ENCODE results near the gene SEC16A. TPM values are rescaled to one million over a fixed set of nuclear protein-coding genes. Genes with fewer than 3 reads are reported as not detected.

SEC16A gene
- total and polyA plus RNA-seq, 2 experiments from 2014 or later, result 42.0 to 42.7 TPM

GRCh38 chr9:136433849-136434579 lies 48.8 kb downstream of the SEC16A start:
- no peak overlapping the region for H3K4me3 ChIP-seq
- H3K27me3 ChIP-seq, result no peaks in the 10 kb centered on the region
- H3K4me2 ChIP-seq, result no peak overlapping the region
- peaks cover 42% of the 10 kb centered on the region for H3K79me2 ChIP-seq
- no peaks in the 10 kb centered on the region for H3K9me2 ChIP-seq (replicated peaks; ENCODE audit: insufficient read depth)
- DNase-seq (ENCODE audit: low spot score), result no peak
- H4K20me1 ChIP-seq (ENCODE audit: insufficient read depth, poor library complexity, severe bottlenecking), result peaks cover 24% of the 10 kb centered on the region
- WGBS (ENCODE audit: low lambda C conversion rate, missing lambda C conversion rate), result 96% methylated on average over 36 of the region's 37 CpGs
- H3K27ac ChIP-seq, result no peak overlapping the region
- H2AFZ ChIP-seq, result no peak overlapping the region
- peaks cover 13% of the 10 kb centered on the region for H3K4me1 ChIP-seq (ENCODE audit: insufficient read depth)
- H3K9me3 ChIP-seq (ENCODE audit: low read depth), result no peaks in the 10 kb centered on the region
- TF ChIP-seq, protein P1, sequence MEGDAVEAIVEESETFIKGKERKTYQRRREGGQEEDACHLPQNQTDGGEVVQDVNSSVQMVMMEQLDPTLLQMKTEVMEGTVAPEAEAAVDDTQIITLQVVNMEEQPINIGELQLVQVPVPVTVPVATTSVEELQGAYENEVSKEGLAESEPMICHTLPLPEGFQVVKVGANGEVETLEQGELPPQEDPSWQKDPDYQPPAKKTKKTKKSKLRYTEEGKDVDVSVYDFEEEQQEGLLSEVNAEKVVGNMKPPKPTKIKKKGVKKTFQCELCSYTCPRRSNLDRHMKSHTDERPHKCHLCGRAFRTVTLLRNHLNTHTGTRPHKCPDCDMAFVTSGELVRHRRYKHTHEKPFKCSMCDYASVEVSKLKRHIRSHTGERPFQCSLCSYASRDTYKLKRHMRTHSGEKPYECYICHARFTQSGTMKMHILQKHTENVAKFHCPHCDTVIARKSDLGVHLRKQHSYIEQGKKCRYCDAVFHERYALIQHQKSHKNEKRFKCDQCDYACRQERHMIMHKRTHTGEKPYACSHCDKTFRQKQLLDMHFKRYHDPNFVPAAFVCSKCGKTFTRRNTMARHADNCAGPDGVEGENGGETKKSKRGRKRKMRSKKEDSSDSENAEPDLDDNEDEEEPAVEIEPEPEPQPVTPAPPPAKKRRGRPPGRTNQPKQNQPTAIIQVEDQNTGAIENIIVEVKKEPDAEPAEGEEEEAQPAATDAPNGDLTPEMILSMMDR (IDR thresholded peaks at IDR 0.05; ENCODE audit: poor library complexity), result no peak
- no peak for TF ChIP-seq EZH2phosphoT487 (IDR thresholded peaks at IDR 0.05; ENCODE audit: low read depth, severe bottlenecking, unreplicated experiment)
- TF ChIP-seq EZH2 (IDR thresholded peaks at IDR 0.05; ENCODE audit: borderline replicate concordance), result no peak
- H3K36me3 ChIP-seq (replicated peaks; ENCODE audit: insufficient read depth, low read depth), result no peaks in the 10 kb centered on the region

DNA sequence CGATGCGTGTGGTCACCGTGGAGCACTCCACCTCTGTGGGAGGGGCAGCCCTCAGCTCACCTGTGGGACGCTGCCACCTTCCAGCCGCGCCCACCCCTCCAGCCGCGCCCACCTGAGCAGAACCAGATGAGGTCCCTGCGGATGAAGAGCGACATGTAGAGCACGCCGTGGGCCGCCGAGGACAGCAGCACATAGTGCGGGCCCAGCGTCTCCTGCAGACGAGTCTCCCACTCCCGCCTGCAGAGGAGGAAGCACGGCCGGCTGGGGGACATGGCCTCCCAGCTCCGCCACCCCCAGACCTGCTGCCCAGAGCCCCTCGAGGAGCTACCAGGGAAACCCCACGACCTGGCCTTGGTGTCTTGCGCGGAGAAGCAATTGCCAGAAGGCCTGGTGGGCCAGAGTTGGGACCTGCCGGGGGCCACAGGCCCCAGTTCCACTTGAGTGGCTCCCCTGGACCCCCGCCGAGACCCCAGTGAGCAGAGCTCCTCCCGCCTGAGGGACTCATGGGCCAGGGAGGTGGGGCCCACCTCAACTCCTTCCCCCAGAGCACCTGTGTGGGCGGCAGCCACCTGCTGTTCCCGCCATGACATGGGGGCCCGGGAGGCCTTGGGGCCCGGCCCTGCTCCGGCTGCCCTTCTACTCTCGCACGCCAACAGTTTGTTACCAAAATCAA lies 49.7 kb downstream of the SEC16A start:
- no peaks in the 10 kb centered on the region for H3K9me2 ChIP-seq (replicated peaks; ENCODE audit: insufficient read depth)
- H3K36me3 ChIP-seq (replicated peaks; ENCODE audit: insufficient read depth, low read depth), result no peaks in the 10 kb centered on the region
- no peaks in the 10 kb centered on the region for H3K27me3 ChIP-seq
- no peak overlapping the region for H3K4me2 ChIP-seq
- no peak for DNase-seq (ENCODE audit: low spot score)
- no peak for TF ChIP-seq EZH2 (IDR thresholded peaks at IDR 0.05; ENCODE audit: borderline replicate concordance)
- TF ChIP-seq, protein P1 (IDR thresholded peaks at IDR 0.05; ENCODE audit: poor library complexity), result no peak
- H3K4me1 ChIP-seq (ENCODE audit: insufficient read depth), result peaks cover 11% of the 10 kb centered on the region
- no peaks in the 10 kb centered on the region for H3K9me3 ChIP-seq (ENCODE audit: low read depth)
- no peak overlapping the region for H3K4me3 ChIP-seq
- peaks cover 23% of the 10 kb centered on the region for H4K20me1 ChIP-seq (ENCODE audit: insufficient read depth, poor library complexity, severe bottlenecking)
- WGBS (ENCODE audit: low lambda C conversion rate, missing lambda C conversion rate), result 96% methylated on average over 32 of the region's 36 CpGs
- H2AFZ ChIP-seq, result no peak overlapping the region
- H3K79me2 ChIP-seq, result peaks cover 34% of the 10 kb centered on the region
- no peak overlapping the region for H3K27ac ChIP-seq

DNA sequence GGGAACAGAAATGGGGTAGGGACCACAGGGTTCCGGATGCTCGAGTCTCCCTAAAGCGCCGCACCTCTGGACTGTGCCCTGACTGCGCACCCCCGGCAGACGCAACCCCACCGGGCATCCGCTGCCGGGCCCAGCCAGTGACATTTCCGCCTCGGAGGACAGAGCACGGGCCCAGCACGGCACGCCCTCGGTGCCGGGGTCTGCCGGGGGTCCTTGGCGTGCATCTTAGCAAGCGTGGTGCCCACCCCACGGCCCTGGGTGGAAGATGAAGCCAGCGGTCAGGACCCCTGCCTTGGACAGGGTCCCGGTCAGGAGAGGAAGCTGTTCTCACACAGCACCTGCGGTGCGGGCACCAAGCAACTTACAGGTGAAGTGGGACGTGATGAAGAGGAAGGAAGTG lies 50.2 kb downstream of the SEC16A start:
- Histone ChIP-seq H3K36me3 (replicated peaks; ENCODE audit: insufficient read depth, low read depth) (no peaks in the 10 kb centered on the region), H3K27ac (no peak overlapping the region), H3K79me2 (peaks cover 28% of the 10 kb centered on the region), H4K20me1 (ENCODE audit: insufficient read depth, poor library complexity, severe bottlenecking) (peaks cover 17% of the 10 kb centered on the region), H2AFZ (no peak overlapping the region), H3K27me3 (no peaks in the 10 kb centered on the region), H3K9me3 (ENCODE audit: low read depth) (no peaks in the 10 kb centered on the region), H3K4me3 (no peak overlapping the region), H3K4me2 (no peak overlapping the region), H3K9me2 (replicated peaks; ENCODE audit: insufficient read depth) (no peaks in the 10 kb centered on the region), H3K4me1 (ENCODE audit: insufficient read depth) (peaks cover 5% of the 10 kb centered on the region)
- no peak for DNase-seq (ENCODE audit: low spot score)
- WGBS (ENCODE audit: low lambda C conversion rate, missing lambda C conversion rate), result 96% methylated on average over 20 of the region's 26 CpGs
- TF ChIP-seq, protein P1 (IDR thresholded peaks at IDR 0.05; ENCODE audit: poor library complexity), result no peak
- TF ChIP-seq EZH2phosphoT487 (IDR thresholded peaks at IDR 0.05; ENCODE audit: low read depth, severe bottlenecking, unreplicated experiment), result no peak
- TF ChIP-seq EZH2 (IDR thresholded peaks at IDR 0.05; ENCODE audit: borderline replicate concordance), result no peak
